ENCODE measurements around the gene LIN28A.
A peak's percentile ranks its signal among the peaks of the same experiment; 100 is the strongest.

The LIN28A gene

DNA sequence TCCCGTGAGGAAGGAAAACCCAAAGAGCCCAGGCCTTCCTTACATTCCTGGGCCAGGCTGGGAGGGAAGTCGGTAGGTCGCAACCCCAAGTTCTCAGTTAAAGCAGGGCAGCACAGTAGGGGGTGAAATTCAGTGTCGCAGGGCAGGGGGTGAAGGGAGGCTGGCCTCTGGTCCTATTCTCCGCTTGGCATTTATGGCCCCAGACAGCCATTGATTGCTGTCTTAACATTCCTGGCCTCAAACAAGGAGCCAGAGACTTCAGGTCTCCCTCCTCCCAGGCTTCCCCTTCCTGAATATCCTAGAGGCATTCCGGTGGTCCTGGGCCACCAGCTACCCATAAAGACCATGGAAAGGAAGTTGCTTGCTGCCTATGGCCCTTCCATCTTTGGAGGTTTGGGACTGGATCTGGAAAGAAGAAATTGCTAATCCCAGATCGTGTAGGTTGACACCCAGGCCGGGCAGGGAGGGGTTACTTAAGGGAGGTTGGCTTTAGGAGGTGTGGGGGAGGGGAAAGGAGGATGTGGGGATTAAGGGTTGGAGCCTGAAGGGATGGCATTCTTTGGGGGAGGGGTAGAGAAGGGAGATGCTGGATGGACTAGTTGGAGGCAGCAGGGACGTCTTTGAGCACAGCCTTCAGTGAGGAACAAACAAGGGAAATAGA lies 1.7 kb downstream of the LIN28A start:
- Histone ChIP-seq H3K4me1 (ENCODE audit: control insufficient read depth, insufficient read depth, low read length) (no peaks in the 10 kb centered on the region), H3K36me3 (ENCODE audit: insufficient read depth, low read length) (no peaks in the 10 kb centered on the region), H3K4me2 (ENCODE audit: low read length) (no peak overlapping the region), H3K4me3 (ENCODE audit: low read length) (no peak overlapping the region), H3K9ac (ENCODE audit: low read depth, low read length) (no peak overlapping the region), H3K9me3 (replicated peaks; ENCODE audit: low read length) (no peaks in the 10 kb centered on the region), H3K27me3 (ENCODE audit: control insufficient read depth, insufficient read depth, low read length) (peaks cover 72% of the 10 kb centered on the region)

DNA sequence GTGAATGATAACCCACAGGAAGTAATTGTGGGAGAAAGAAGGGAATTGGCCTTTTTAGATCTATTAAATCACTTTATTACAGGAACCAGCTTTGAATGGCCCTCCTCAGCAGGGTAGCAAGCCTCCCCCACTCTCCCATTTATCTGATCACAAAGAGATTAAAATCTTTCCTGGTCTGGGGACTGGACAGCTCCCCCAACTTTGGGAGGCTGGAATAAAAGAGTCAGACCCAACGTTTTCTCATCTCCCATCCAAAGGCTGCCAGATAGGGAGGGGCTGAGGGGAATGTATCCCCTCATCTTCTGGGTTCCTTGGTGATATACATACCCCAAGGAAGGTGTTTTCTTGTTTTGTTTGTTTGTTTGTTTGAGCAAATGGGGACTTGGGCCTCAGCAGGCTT lies 2.4 kb downstream of the LIN28A start:
- Histone ChIP-seq H3K27me3 (ENCODE audit: control insufficient read depth, insufficient read depth, low read length) (peaks cover 72% of the 10 kb centered on the region), H3K4me3 (ENCODE audit: low read length) (no peak overlapping the region), H3K4me1 (ENCODE audit: control insufficient read depth, insufficient read depth, low read length) (no peaks in the 10 kb centered on the region), H3K4me2 (ENCODE audit: low read length) (no peak overlapping the region), H3K9ac (ENCODE audit: low read depth, low read length) (no peak overlapping the region), H3K36me3 (ENCODE audit: insufficient read depth, low read length) (no peaks in the 10 kb centered on the region), H3K9me3 (replicated peaks; ENCODE audit: low read length) (no peaks in the 10 kb centered on the region)

DNA sequence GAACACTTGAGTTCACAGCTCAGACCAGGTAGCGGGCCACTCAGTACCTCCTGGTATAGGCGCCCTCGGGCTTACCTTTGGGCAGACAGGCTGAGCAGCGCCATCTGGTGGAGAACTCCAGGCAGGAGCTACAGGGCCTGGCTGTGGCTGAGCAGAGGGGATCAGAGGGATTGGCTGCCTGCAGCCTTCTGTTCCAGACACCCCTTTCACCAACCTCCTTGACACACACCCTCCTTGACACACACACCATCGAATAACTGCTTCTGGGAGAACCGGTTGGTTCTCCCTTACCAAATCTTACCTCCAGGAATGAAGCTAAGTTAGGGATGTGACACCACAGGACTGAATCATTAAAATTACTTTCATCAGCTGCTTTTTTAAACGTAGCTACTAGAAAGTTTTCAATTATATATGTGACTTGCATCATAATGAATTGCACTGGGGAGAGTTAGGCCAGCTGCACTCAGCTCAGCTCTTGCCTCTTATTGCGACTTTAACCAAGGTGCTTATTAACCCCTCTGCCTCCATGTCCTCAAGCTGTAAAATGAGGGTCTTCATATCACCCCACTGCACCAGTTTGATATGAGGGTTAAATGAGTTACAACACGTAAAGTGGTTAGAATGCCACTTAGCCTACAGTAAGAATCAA lies 6.6 kb downstream of the LIN28A start:
- Histone ChIP-seq H3K9me3 (replicated peaks; ENCODE audit: low read length) (no peaks in the 10 kb centered on the region), H3K9ac (ENCODE audit: low read depth, low read length) (no peak overlapping the region), H3K4me2 (ENCODE audit: low read length) (no peak overlapping the region), H3K36me3 (ENCODE audit: insufficient read depth, low read length) (no peaks in the 10 kb centered on the region), H3K27me3 (ENCODE audit: control insufficient read depth, insufficient read depth, low read length) (peaks cover 66% of the 10 kb centered on the region), H3K4me1 (ENCODE audit: control insufficient read depth, insufficient read depth, low read length) (no peaks in the 10 kb centered on the region), H3K4me3 (ENCODE audit: low read length) (no peak overlapping the region)

DNA sequence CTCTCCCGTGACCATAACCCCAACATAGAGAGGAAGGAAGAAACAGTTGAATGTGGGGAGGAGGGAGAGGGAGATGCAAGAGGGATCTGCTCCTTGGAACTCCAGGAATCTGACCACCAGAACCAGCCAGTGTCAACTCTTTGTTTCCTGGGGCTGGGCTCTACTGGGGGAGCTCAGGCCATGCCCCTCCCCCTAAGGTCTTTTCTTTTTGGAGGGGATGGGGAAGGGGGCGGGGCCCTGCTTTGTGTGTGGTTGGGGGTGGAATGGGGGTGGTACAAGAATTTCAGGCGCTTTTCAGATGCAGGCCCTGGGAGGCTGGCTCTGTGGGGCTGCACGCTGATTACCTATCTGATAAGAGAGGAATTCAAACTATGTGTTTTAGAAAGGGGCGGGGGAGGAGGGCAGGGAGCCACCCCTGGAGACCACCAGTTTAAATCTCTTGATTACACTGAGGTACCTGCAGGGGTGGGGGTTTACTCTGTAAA lies 8.3 kb downstream of the LIN28A start:
- Histone ChIP-seq H3K4me1 (ENCODE audit: control insufficient read depth, insufficient read depth, low read length) (no peaks in the 10 kb centered on the region), H3K9me3 (replicated peaks; ENCODE audit: low read length) (no peaks in the 10 kb centered on the region), H3K4me3 (ENCODE audit: low read length) (no peak overlapping the region), H3K36me3 (ENCODE audit: insufficient read depth, low read length) (no peaks in the 10 kb centered on the region), H3K9ac (ENCODE audit: low read depth, low read length) (no peak overlapping the region), H3K27me3 (ENCODE audit: control insufficient read depth, insufficient read depth, low read length) (peaks cover 61% of the 10 kb centered on the region), H3K4me2 (ENCODE audit: low read length) (no peak overlapping the region)

DNA sequence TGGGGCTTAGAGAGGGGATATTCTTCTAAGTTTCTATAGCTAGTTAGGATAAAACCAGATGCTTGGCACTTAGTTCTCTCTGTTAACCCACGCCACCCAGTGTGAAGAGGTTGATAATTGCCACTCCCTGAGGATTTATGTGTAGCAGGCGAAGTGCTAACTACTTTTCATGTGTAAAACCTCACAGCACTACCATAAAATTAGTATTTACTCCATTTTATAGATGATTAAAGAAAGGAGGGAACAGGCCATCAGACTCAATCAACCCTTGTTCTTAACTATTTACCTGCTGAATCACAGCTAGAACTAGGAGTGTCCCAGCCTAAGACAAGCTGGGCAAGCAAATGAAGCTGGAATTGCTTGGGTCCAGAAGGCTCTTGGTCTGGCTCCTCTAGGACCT lies 8.9 kb downstream of the LIN28A start:
- H3K9ac ChIP-seq (ENCODE audit: low read depth, low read length) = no peak overlapping the region
- H3K4me2 ChIP-seq (ENCODE audit: low read length) = no peak overlapping the region
- no peaks in the 10 kb centered on the region for H3K9me3 ChIP-seq (replicated peaks; ENCODE audit: low read length)
- H3K36me3 ChIP-seq (ENCODE audit: insufficient read depth, low read length) = no peaks in the 10 kb centered on the region
- no peak overlapping the region for H3K4me3 ChIP-seq (ENCODE audit: low read length)
- H3K4me1 ChIP-seq (ENCODE audit: control insufficient read depth, insufficient read depth, low read length) = no peaks in the 10 kb centered on the region
- peaks cover 55% of the 10 kb centered on the region for H3K27me3 ChIP-seq (ENCODE audit: control insufficient read depth, insufficient read depth, low read length)

DNA sequence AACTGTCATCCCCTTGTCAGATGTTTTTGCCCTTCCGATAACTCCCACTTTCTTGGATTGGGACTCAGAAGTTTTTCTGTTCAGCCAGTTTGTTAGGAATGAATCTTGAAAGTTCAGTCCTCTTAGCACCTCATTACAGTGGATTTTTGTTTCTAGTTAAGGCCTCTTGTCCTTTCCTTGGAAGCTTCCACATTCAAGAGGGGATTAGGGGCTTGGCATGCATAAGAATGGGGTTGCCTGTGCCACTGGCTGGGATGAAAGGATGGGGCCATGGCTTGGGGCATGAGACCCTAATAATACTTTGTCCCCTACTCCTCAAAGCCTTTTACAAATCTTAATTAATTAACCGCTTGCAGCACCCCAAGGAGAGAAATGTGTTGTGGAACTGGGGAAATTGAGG lies 19.1 kb downstream of the LIN28A start:
- no peak overlapping the region for H3K9ac ChIP-seq (ENCODE audit: low read depth, low read length)
- no peak overlapping the region for H3K4me2 ChIP-seq (ENCODE audit: low read length)
- no peak overlapping the region for H3K4me3 ChIP-seq (ENCODE audit: low read length)
- peaks cover 16% of the 10 kb centered on the region for H3K4me1 ChIP-seq (ENCODE audit: control insufficient read depth, insufficient read depth, low read length)
- H3K36me3 ChIP-seq (ENCODE audit: insufficient read depth, low read length) = peaks cover 4% of the 10 kb centered on the region
- H3K9me3 ChIP-seq (replicated peaks; ENCODE audit: low read length) = no peaks in the 10 kb centered on the region
- peaks cover 10% of the 10 kb centered on the region for H3K27me3 ChIP-seq (ENCODE audit: control insufficient read depth, insufficient read depth, low read length)

DNA sequence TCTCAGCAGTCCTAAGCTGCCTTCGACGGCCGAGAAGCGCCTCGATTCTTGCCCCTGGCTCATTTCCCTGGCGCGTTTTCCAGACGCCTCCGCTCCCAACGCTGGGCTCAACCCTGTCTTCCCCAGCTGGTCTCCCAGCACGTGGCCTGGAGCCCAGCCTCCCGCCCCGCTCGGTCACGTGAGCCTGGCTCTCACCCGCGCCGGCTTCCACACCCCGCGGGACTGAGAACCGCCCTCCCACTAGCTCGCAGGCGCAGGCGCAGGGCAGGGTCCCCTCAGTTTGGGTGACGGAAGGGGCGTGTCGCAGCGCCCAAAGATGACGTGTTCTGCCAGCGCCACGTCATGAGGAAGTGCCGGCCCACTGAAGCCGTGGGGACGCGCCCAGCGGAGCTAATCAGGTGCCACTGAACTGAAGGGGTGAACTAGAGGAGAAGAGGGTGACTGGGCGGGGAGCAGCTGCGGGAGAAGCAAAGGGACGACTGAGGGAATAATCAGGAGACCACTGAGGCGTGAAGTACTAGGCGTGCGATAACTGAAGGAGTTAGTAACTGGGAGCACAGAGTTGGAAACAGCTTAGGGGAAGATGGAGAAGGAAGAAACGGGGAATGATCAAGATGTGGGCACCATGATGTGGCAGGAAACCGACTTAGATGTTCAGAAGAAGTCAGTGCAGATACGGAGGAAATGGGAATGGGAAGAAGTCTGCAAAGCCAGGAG lies 21.5 kb downstream of the LIN28A start, which contains the start of gene DHDDS:
Gene DHDDS, plus strand, starts transcription at position 343 of the 717 bp plus-strand sequence. CDS start 625 bp downstream, outside the sequence.
- Histone ChIP-seq H3K9ac (ENCODE audit: low read depth, low read length) (peak within 1 kb of the TSS; percentile 80), H3K9me3 (replicated peaks; ENCODE audit: low read length) (no peaks in the 10 kb centered on the region), H3K4me2 (ENCODE audit: low read length) (peak within 1 kb of the TSS; percentile 88), H3K36me3 (ENCODE audit: insufficient read depth, low read length) (peaks cover 10% of the 10 kb centered on the region), H3K27me3 (ENCODE audit: control insufficient read depth, insufficient read depth, low read length) (no peaks in the 10 kb centered on the region), H3K4me3 (ENCODE audit: low read length) (peak within 1 kb of the TSS; percentile 77), H3K4me1 (ENCODE audit: control insufficient read depth, insufficient read depth, low read length) (peaks cover 16% of the 10 kb centered on the region)

DNA sequence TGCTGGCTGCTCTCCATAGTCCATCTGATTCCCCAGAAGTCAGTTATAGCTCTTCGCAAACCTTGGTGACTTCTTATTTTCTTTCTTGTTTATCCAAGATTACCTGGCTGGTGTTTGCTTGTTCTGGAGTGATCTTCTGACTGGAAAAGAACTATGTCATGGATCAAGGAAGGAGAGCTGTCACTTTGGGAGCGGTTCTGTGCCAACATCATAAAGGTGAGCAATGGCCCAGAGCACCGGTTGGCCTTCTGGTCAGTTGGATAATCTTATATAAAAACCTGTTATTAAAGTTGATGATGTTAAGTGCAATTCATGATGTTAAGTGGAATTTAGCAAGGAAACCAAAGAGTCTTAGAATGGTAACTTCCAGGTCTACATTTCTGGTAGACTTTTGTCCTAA lies 22.2 kb downstream of the LIN28A start:
- peaks cover 13% of the 10 kb centered on the region for H3K36me3 ChIP-seq (ENCODE audit: insufficient read depth, low read length)
- H3K27me3 ChIP-seq (ENCODE audit: control insufficient read depth, insufficient read depth, low read length) = no peaks in the 10 kb centered on the region
- H3K9me3 ChIP-seq (replicated peaks; ENCODE audit: low read length) = no peaks in the 10 kb centered on the region
- peaks cover 16% of the 10 kb centered on the region for H3K4me1 ChIP-seq (ENCODE audit: control insufficient read depth, insufficient read depth, low read length)
- peak overlapping the region; percentile 80 for H3K9ac ChIP-seq (ENCODE audit: low read depth, low read length)
- peak overlapping the region; percentile 75 for H3K4me2 ChIP-seq (ENCODE audit: low read length)
- peak overlapping the region; percentile 77 for H3K4me3 ChIP-seq (ENCODE audit: low read length)

DNA sequence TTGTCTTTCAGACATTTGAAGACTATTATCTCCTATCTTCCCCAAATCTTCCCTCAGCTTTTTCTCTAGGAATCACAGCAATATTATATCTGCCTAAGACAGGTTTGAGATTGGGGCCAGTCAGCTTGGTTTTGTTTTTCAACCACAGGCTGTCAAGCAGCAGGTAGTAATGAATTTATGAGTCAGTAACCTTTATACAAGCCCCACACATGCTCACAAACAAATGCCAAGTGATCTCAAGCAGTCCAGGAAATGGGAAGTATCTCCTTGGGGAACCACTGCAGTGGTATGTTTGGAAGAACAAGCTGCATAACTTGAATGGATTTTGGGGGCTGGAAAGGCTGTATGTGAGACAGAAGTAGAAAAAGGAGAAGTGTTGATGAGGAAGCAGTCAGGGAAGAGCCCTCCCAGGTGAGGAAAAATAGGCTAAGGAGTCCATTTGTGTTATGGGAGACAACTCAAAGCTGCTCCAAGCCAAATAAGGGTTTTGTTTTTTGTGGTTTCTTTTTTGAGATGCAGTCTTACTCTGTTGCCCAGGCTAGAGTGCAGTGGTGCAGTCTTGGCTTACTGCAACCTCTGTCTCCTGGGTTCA lies 23.6 kb downstream of the LIN28A start:
- Histone ChIP-seq H3K9me3 (replicated peaks; ENCODE audit: low read length) (no peaks in the 10 kb centered on the region), H3K9ac (ENCODE audit: low read depth, low read length) (no peak overlapping the region), H3K27me3 (ENCODE audit: control insufficient read depth, insufficient read depth, low read length) (no peaks in the 10 kb centered on the region), H3K4me2 (ENCODE audit: low read length) (peak overlapping the region; percentile 75), H3K4me3 (ENCODE audit: low read length) (no peak overlapping the region), H3K4me1 (ENCODE audit: control insufficient read depth, insufficient read depth, low read length) (peaks cover 16% of the 10 kb centered on the region), H3K36me3 (ENCODE audit: insufficient read depth, low read length) (peaks cover 28% of the 10 kb centered on the region)

DNA sequence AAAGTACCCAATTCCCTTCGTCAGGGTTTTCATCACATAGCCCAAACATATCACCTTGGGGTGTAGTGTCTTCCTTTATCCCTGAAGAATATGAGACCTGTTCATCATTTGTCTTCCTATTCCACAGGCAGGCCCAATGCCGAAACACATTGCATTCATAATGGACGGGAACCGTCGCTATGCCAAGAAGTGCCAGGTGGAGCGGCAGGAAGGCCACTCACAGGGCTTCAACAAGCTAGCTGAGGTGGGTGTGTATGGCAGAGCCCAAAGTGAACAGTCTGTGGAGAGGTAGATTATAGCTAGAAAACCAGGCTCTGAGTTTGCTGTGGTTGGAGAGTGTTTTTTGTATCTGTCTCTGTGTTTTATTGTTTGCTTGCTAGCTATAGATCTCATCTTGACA lies 27.4 kb downstream of the LIN28A start:
- no peaks in the 10 kb centered on the region for H3K27me3 ChIP-seq (ENCODE audit: control insufficient read depth, insufficient read depth, low read length)
- H3K4me1 ChIP-seq (ENCODE audit: control insufficient read depth, insufficient read depth, low read length) = peaks cover 10% of the 10 kb centered on the region
- no peak overlapping the region for H3K9ac ChIP-seq (ENCODE audit: low read depth, low read length)
- no peak overlapping the region for H3K4me2 ChIP-seq (ENCODE audit: low read length)
- H3K36me3 ChIP-seq (ENCODE audit: insufficient read depth, low read length) = peaks cover 57% of the 10 kb centered on the region
- H3K9me3 ChIP-seq (replicated peaks; ENCODE audit: low read length) = no peaks in the 10 kb centered on the region
- H3K4me3 ChIP-seq (ENCODE audit: low read length) = no peak overlapping the region

DNA sequence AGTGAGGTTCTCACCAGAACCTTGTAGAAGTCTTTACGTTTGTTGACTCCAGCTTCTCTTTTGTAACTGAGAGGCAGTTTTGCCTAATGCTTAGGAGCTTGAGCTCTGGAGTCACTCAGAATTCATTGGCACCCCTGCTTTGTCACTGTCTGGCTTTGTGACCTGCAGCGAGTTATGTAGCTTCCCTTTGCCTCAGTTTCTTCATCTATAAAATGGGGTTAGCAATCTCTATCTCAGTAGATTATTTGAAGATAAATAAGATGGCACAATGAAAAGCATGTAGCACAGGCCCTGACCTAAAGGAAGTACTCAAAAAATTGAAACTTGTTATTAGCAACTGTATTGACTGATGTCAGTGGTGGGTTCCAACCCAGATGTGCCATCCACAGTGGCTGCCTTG lies 29.6 kb downstream of the LIN28A start:
- Histone ChIP-seq H3K9me3 (replicated peaks; ENCODE audit: low read length) (no peaks in the 10 kb centered on the region), H3K36me3 (ENCODE audit: insufficient read depth, low read length) (peaks cover 75% of the 10 kb centered on the region), H3K4me1 (ENCODE audit: control insufficient read depth, insufficient read depth, low read length) (no peaks in the 10 kb centered on the region), H3K27me3 (ENCODE audit: control insufficient read depth, insufficient read depth, low read length) (no peaks in the 10 kb centered on the region), H3K4me2 (ENCODE audit: low read length) (no peak overlapping the region), H3K9ac (ENCODE audit: low read depth, low read length) (no peak overlapping the region), H3K4me3 (ENCODE audit: low read length) (no peak overlapping the region)
